Measurements from ENCODE around the gene VKORC1L1. TPM values are rescaled to one million over a fixed set of nuclear protein-coding genes. Genes with fewer than 3 reads are reported as not detected.
"Not testable (repeated sequence)": the region's sequence is repeated elsewhere in the genome, so short reads cannot be mapped to it uniquely, and the experiment has no call there.

Gene VKORC1L1
- total RNA-seq, 1 donor from 2014 or later = 20.4 TPM

- no peak for DNase-seq (ENCODE audit: low read depth, low spot score)
Observed at GRCh38 chr7:65937296-65937695, 64.4 kb downstream of the VKORC1L1 start.

- DNase-seq (ENCODE audit: low read depth, low spot score) = no peak
Observed at GRCh38 chr7:65938336-65938895, 65.5 kb downstream of the VKORC1L1 start.

- not testable (repeated sequence) for DNase-seq (ENCODE audit: low read depth, low spot score)
Observed at GRCh38 chr7:65945787-65946186, 72.9 kb downstream of the VKORC1L1 start.

GRCh38 chr7:65946904-65947303 is 74.0 kb downstream of the VKORC1L1 start:
- peak; percentile 24 for DNase-seq (ENCODE audit: low read depth, low spot score)

GRCh38 chr7:65951837-65952578 is 79.1 kb downstream of the VKORC1L1 start:
- DNase-seq (ENCODE audit: low read depth, low spot score) = no peak

GRCh38 chr7:65953001-65953720 is 80.3 kb downstream of the VKORC1L1 start:
- no peak for DNase-seq (ENCODE audit: low read depth, low spot score)

- DNase-seq (ENCODE audit: low read depth, low spot score) = no peak
Observed at GRCh38 chr7:65953890-65954450, 81.1 kb downstream of the VKORC1L1 start.

GRCh38 chr7:65955718-65956117 is 82.8 kb downstream of the VKORC1L1 start:
- no peak for DNase-seq (ENCODE audit: low read depth, low spot score)

- DNase-seq (ENCODE audit: low read depth, low spot score) = no peak
Observed at GRCh38 chr7:65960351-65961074, 87.6 kb downstream of the VKORC1L1 start.

GRCh38 chr7:65962033-65962432 is 89.2 kb downstream of the VKORC1L1 start:
- no peak for DNase-seq (ENCODE audit: low read depth, low spot score)

- DNase-seq (ENCODE audit: low read depth, low spot score) = not testable (repeated sequence)
Observed at GRCh38 chr7:65964671-65965070, 91.8 kb downstream of the VKORC1L1 start.

- DNase-seq (ENCODE audit: low read depth, low spot score) = no peak
Observed at GRCh38 chr7:65966146-65966545, 93.3 kb downstream of the VKORC1L1 start.

GRCh38 chr7:65967361-65968155 is 94.7 kb downstream of the VKORC1L1 start:
- DNase-seq (ENCODE audit: low read depth, low spot score) = no peak

- DNase-seq (ENCODE audit: low read depth, low spot score) = no peak
Observed at GRCh38 chr7:65968256-65969185, 95.6 kb downstream of the VKORC1L1 start.

- DNase-seq (ENCODE audit: low read depth, low spot score) = no peak
Observed at GRCh38 chr7:65971021-65971420, 98.1 kb downstream of the VKORC1L1 start.

- DNase-seq (ENCODE audit: low read depth, low spot score) = no peak
Observed at GRCh38 chr7:65972976-65973375, 100.1 kb downstream of the VKORC1L1 start.

- no peak for DNase-seq (ENCODE audit: low read depth, low spot score)
Observed at GRCh38 chr7:65974191-65974801, 101.4 kb downstream of the VKORC1L1 start.

GRCh38 chr7:65974876-65975275 is 102.0 kb downstream of the VKORC1L1 start:
- no peak for DNase-seq (ENCODE audit: low read depth, low spot score)

GRCh38 chr7:65975814-65976445 is 103.1 kb downstream of the VKORC1L1 start:
- DNase-seq (ENCODE audit: low read depth, low spot score) = no peak
